ENCODE results near the gene GALNT2.

DNA sequence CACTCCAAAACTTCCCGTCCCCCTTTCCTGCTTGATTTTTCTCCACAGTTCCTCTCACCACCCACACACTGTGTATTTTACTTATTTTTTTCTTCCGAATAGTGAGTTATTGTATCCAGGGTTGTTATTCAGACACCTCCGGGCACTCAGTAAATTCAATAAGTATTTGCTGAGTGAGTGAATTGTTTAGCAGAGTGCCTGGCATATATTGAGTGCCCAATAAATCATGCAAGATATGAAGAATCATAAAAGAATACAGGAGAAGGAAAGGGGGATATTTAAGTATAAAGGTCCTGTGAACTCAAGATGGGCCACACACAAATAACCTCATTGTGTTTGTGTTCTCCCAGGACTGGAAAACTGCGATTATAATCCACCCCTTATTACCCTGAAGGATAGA is 139.9 kb downstream of the GALNT2 start:
- TF ChIP-seq CTCF (IDR thresholded peaks at IDR 0.05) = no peak
- no peak for TF ChIP-seq ZFX (IDR thresholded peaks at IDR 0.05; ENCODE audit: borderline replicate concordance)
